Left lung (tissue), 10 donors: ENCODE measurements around the gene FAM118B. TPM values are rescaled to one million over a fixed set of nuclear protein-coding genes. Genes with fewer than 3 reads are reported as not detected.
"Not testable (repeated sequence)": the region's sequence is repeated elsewhere in the genome, so short reads cannot be mapped to it uniquely, and the experiment has no call there.

Source experiments
- ATAC-seq: fragments of 200-7000 bp; cut with Tn5 transposase; one replicate; pipeline ENCODE4 v1.9.1; 2020; ENCODE audit warnings: moderate library complexity
- DNase-seq, 4 donors: peaks; one replicate each; pipeline ENCODE4 v3.0.0-alpha.2; 2013 to 2020
- H3K27ac ChIP-seq, 2 donors: fragments of 200-600 bp; sonication (generic) in 1 of 2; one replicate each; pipeline versions ENCODE4 v1.5.0 to v1.8.0; 2020 to 2021
- H3K27me3 ChIP-seq, 2 donors: fragments of 200-600 bp; sonication (generic) in 1 of 2; one replicate each; pipeline versions ENCODE4 v1.5.0 to v1.8.0; 2020 to 2021
- H3K36me3 ChIP-seq, 2 donors: fragments of 200-600 bp; sonication (generic) in 1 of 2; one replicate each; pipeline versions ENCODE4 v1.5.0 to v1.8.0; 2020 to 2021
- H3K4me1 ChIP-seq, 2 donors: fragments of 200-600 bp; one replicate each; pipeline ENCODE4 v1.8.0; 2021
- H3K4me3 ChIP-seq, 2 donors: fragments of 200-600 bp; sonication (generic) in 1 of 2; one replicate each; pipeline versions ENCODE4 v1.5.0 to v1.8.0; 2020 to 2021; ENCODE audit warnings: mild to moderate bottlenecking in 1 of 2
- H3K9me3 ChIP-seq, 2 donors: fragments of 200-600 bp; sonication (generic) in 1 of 2; one replicate each; pipeline versions ENCODE4 v1.5.0 to v1.8.0; 2020 to 2021
- intact Hi-C, 2 donors: fragments of 100-400 bp; cut with DNase I; formaldehyde crosslinking; loops; one replicate each; pipeline versions ENCODE4 v1.11.2 to v1.14.2; 2022
- polyA plus RNA-seq, 6 donors: library from polyadenylated mRNA; unstranded; fragments of 120-200 nt; gene quantifications; one replicate each; pipeline ENCODE4 v1.2.1, GENCODE V29; 2013; ENCODE audit not compliant: insufficient read length in 6 of 6
- total RNA-seq, 2 donors: library from RNA; stranded (reverse); fragmentation: NEBNext Ultra II Directional; extraction: Animal tissue kit (Norgen Biotek cat#: 25700); gene quantifications; one replicate each; pipeline ENCODE4 v1.2.1, GENCODE V29; 2021
- TF ChIP-seq, protein P1 (sequence below), 2 donors: fragments of 200-600 bp; sonication (generic) in 1 of 2; IDR thresholded peaks; one replicate each; pipeline versions ENCODE4 v1.5.0 to v1.8.0; 2021; ENCODE audit warnings: antibody characterized with exemption in 2 of 2
- donor health status: DM: no; HTN: yes; CAD: no.
- donor health status: DM: no; HTN: no; CAD: no.

Gene FAM118B
- total and polyA plus RNA-seq, 8 donors: 23.7 to 34.9 (median 28.5) TPM

DNA sequence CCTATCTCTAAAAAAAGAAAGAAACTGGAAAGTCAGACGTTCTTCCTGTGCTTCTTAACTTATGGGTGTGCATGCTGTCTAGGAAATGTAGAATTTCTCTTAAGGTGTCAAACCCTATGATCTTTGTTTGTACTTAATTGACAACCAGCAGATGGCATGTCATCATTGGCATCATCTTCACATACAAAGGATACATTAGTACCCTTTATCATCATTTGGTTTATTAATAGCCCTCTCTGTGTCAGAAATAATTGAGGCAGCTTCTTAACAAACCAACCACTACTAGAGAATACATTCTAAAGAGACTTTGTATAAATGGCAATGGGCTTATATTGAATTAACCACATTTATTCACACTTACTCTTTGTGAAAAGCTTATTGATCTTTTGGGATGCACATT is 43.2 kb downstream of the FAM118B start:
- intact Hi-C loops: no loop called here
- Histone ChIP-seq H3K9me3 (no peaks in the 10 kb centered on the region), H3K27ac (no peak overlapping the region), H3K36me3 (peaks cover 0 to 85% of the 10 kb centered on the region in 2 donors), H3K4me1 (no peaks in the 10 kb centered on the region), H3K27me3 (no peaks in the 10 kb centered on the region), H3K4me3 (no peak overlapping the region)
- TF ChIP-seq, protein P1, sequence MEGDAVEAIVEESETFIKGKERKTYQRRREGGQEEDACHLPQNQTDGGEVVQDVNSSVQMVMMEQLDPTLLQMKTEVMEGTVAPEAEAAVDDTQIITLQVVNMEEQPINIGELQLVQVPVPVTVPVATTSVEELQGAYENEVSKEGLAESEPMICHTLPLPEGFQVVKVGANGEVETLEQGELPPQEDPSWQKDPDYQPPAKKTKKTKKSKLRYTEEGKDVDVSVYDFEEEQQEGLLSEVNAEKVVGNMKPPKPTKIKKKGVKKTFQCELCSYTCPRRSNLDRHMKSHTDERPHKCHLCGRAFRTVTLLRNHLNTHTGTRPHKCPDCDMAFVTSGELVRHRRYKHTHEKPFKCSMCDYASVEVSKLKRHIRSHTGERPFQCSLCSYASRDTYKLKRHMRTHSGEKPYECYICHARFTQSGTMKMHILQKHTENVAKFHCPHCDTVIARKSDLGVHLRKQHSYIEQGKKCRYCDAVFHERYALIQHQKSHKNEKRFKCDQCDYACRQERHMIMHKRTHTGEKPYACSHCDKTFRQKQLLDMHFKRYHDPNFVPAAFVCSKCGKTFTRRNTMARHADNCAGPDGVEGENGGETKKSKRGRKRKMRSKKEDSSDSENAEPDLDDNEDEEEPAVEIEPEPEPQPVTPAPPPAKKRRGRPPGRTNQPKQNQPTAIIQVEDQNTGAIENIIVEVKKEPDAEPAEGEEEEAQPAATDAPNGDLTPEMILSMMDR (IDR thresholded peaks at IDR 0.05): no peak
- ATAC-seq (no peak), DNase-seq (no peak)

DNA sequence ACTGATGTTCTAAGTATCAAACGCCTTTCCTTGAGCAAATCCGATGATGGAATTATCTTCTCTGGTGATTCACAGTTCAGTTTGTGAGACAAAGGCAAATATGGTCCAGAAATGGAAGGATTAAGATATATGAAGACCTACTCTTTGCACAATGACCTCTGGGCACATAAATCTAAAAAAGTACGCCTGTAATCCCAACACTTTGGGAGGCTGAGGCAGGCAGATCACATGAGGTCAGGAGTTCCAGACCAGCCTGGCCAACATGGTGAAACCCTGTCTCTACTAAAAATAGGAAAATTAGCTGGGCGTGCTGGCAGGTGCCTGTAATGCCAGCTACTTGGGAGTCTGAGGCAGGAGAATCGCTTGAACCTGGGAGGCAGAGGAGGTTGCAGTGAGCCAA is 43.9 kb downstream of the FAM118B start:
- intact Hi-C loops, H3K27ac ChIP-seq, DNase-seq, ATAC-seq, H3K9me3 ChIP-seq, H3K4me1 ChIP-seq, H3K4me3 ChIP-seq, H3K27me3 ChIP-seq: not testable (repeated sequence)
- peaks cover 0 to 91% of the 10 kb centered on the region in 2 donors for H3K36me3 ChIP-seq

DNA sequence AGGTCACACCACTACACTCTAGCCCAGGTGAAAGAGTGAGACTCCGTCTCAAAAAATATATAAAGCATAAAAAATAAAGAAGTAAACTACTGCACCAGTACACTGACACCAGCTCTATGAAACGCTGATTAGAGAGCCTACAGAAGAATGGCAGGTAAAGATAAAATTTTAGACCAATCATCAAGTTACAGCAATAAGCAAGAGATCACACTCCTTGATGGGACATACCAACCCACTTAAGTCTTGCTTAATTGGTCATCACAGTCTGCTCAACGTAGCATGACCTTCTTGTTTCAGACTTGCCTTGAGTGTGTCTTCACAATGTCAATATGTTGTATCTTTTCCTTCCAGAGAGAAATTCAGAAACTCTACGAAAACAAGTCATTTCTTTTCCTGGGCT is 44.6 kb downstream of the FAM118B start:
- H3K4me3 ChIP-seq: no peak overlapping the region
- intact Hi-C loops: no loop called here
- DNase-seq (no peak), ATAC-seq (no peak)
- H3K27ac ChIP-seq: no peak overlapping the region
- TF ChIP-seq, protein P1 (IDR thresholded peaks at IDR 0.05): no peak
- no peaks in the 10 kb centered on the region for H3K4me1 ChIP-seq
- H3K27me3 ChIP-seq: no peaks in the 10 kb centered on the region
- H3K36me3 ChIP-seq: peaks cover 0 to 96% of the 10 kb centered on the region in 2 donors
- H3K9me3 ChIP-seq: no peaks in the 10 kb centered on the region

DNA sequence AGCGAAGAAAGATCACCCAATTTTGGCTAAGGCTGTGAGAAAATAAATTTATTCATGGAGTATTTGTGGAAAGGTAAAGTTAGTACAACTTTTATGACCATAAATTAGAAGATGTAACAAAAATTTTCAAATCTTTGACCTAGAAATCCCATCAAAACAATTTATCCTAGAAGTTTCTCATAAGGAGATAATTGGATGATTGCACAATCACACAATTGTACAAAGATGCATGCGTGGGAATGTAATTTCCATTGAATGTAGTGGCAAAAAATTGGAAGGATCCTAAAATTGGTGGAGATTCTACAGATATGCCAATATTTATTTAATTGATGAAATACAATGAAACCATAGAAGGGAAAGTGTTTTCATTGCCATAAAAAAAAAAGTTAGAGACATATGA is 45.6 kb downstream of the FAM118B start:
- no peaks in the 10 kb centered on the region for H3K9me3 ChIP-seq

DNA sequence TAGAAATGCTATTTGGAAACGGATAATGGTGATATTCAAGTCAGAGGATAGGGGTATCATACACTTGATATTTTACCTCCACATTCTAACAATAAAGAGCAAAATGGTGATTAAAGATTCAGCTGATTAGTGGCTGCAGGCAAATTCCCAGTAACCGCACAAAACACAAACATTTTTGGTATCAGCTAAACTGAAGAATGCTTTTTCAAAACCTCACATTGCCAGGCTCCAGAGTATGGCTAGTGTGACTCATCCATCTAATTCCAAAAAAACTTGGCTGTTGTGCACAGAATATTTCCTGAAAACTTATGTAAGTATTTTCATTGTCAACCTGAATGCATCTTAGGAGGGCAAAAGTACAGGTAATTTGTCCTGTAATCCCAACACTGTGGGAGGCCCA is 46.2 kb downstream of the FAM118B start:
- ATAC-seq (no peak), DNase-seq (no peak)
- no peaks in the 10 kb centered on the region for H3K9me3 ChIP-seq
- intact Hi-C loops: no loop called here
- TF ChIP-seq, protein P1 (IDR thresholded peaks at IDR 0.05): no peak
- peaks cover 0 to 96% of the 10 kb centered on the region in 2 donors for H3K36me3 ChIP-seq
- H3K4me3 ChIP-seq: no peak overlapping the region
- no peak overlapping the region for H3K27ac ChIP-seq
- no peaks in the 10 kb centered on the region for H3K4me1 ChIP-seq
- no peaks in the 10 kb centered on the region for H3K27me3 ChIP-seq

More for the DNA sequence above, 45.6 kb downstream of the FAM118B start:
- Histone ChIP-seq H3K4me1 (no peaks in the 10 kb centered on the region), H3K27me3 (no peaks in the 10 kb centered on the region), H3K27ac (no peak overlapping the region), H3K4me3 (no peak overlapping the region), H3K36me3 (peaks cover 0 to 96% of the 10 kb centered on the region in 2 donors)
- intact Hi-C loops: no loop called here
- no peak for ATAC-seq
- TF ChIP-seq, protein P1 (IDR thresholded peaks at IDR 0.05): no peak
- DNase-seq: no peak

DNA sequence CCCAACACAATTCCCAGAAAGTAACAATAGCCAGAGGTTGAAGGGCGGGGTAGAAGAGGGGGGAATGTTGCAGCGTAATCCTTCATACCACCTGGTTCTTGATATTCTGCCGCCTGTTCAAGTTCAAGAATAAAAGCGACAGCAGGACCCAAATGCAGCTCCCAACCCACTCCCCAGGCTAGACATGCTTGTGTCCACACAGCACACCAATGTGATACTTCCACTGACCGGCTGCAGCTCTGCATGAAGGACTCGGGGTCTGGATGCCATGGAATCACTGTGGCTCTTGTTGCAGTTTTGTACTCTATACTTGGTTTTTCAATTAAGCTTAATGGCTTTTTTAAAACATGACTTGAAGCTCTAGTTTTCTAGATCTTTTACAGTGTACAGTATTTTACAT is 50.6 kb downstream of the FAM118B start:
- no peaks in the 10 kb centered on the region for H3K9me3 ChIP-seq
- TF ChIP-seq, protein P1 (IDR thresholded peaks at IDR 0.05): no peak
- ATAC-seq: no peak
- no peaks in the 10 kb centered on the region for H3K27me3 ChIP-seq
- intact Hi-C loops: no loop called here
- H3K27ac ChIP-seq: no peak overlapping the region
- peaks cover 0 to 8% of the 10 kb centered on the region in 2 donors for H3K4me1 ChIP-seq
- DNase-seq: no peak
- peaks cover 0 to 96% of the 10 kb centered on the region in 2 donors for H3K36me3 ChIP-seq
- no peak overlapping the region for H3K4me3 ChIP-seq
